Calu3 (cell line): ENCODE results near the gene CPHXL2. TPM values are rescaled to one million over a fixed set of nuclear protein-coding genes. Genes with fewer than 3 reads are reported as not detected.

Experiments used
- BruUV-seq: library from RNA; stranded (reverse); fragments of 400-500 nt; replicated peaks from 2 replicates; lab custom pipeline; 2021; lab: Mats Ljungman, UMichigan
- CTCF ChIA-PET: fragments of 300-600 bp; sonication (Branson Sonifier 250); formaldehyde crosslinking; loops from one replicate; lab custom pipeline; 2022; ENCODE audit warnings: antibody characterized with exemption; lab: Charles Lee
- DNase-seq: peaks from one replicate; pipeline ENCODE4 v3.0.0; 2022
- H3K27ac Mint-ChIP-seq: one replicate; pipeline ENCODE4 v1.8.0; 2022; ENCODE audit warnings: mixed read lengths; ENCODE audit not compliant: unreplicated experiment
- H3K27me3 Mint-ChIP-seq: one replicate; pipeline ENCODE4 v1.8.0; 2022; ENCODE audit warnings: mixed read lengths; ENCODE audit not compliant: unreplicated experiment
- H3K36me3 Mint-ChIP-seq: one replicate; pipeline ENCODE4 v1.8.0; 2022; ENCODE audit warnings: mild to moderate bottlenecking, moderate library complexity, mixed read lengths; ENCODE audit not compliant: insufficient read depth, unreplicated experiment
- H3K4me1 Mint-ChIP-seq: one replicate; pipeline ENCODE4 v1.8.0; 2022; ENCODE audit warnings: mild to moderate bottlenecking, low read depth, mixed read lengths; ENCODE audit not compliant: unreplicated experiment
- H3K4me3 Mint-ChIP-seq: one replicate; pipeline ENCODE4 v1.8.0; 2022; ENCODE audit warnings: mild to moderate bottlenecking, low read depth, moderate library complexity, mixed read lengths; ENCODE audit not compliant: unreplicated experiment
- H3K9me3 Mint-ChIP-seq: one replicate; pipeline ENCODE4 v1.8.0; 2022; ENCODE audit warnings: low read depth, mixed read lengths; ENCODE audit not compliant: unreplicated experiment
- CTCF ChIP-seq: fragments of 200-600 bp; IDR thresholded peaks from one replicate; pipeline ENCODE4 v1.8.0; 2022; ENCODE audit warnings: antibody characterized with exemption; ENCODE audit not compliant: unreplicated experiment
- intact Hi-C: fragments of 100-400 bp; cut with micrococcal nuclease; formaldehyde crosslinking; loops from one replicate; pipeline ENCODE4 v1.10.0; 2022; ENCODE audit not compliant: unreplicated experiment
- total RNA-seq: library from RNA; stranded (reverse); gene quantifications from 2 replicates; pipeline ENCODE4 v1.2.3, GENCODE V29; 2022

CPHXL2 gene
- total RNA-seq, 1 experiment from 2014 or later, result not detected

- Mint-ChIP-seq H3K4me3 (no peak overlapping the region), H3K9me3 (no peaks in the 10 kb centered on the region), H3K4me1 (peaks cover 16% of the 10 kb centered on the region), H3K27ac (no peak overlapping the region), H3K36me3 (peaks cover 75% of the 10 kb centered on the region), H3K27me3 (no peaks in the 10 kb centered on the region)
- intact Hi-C loops, result loop anchor here (5.0 kb wide), 1 partner anchor 159 kb away; the partner anchor contains the start of gene TMEM170A
- no peak for DNase-seq
- BruUV-seq, result no TSS peak
- no peak for TF ChIP-seq CTCF
- CTCF ChIA-PET, result interaction anchor here (0.7 kb wide), 1 partner anchor 26 kb away, joined by 5 read pairs; the partner anchor contains the start of genes KARS1 and TERF2IP
Measured at GRCh38 chr16:75621170-75621477, 55.7 kb downstream of the CPHXL2 start.

GRCh38 chr16:75620326-75621169 lies 56.3 kb downstream of the CPHXL2 start:
- H3K27ac Mint-ChIP-seq, result no peak overlapping the region
- peaks cover 75% of the 10 kb centered on the region for H3K36me3 Mint-ChIP-seq
- no peaks in the 10 kb centered on the region for H3K27me3 Mint-ChIP-seq
- TF ChIP-seq CTCF, result no peak
- intact Hi-C loops, result loop anchor here (5.0 kb wide), 1 partner anchor 158 kb away; the partner anchor contains the start of gene TMEM170A
- no peak overlapping the region for H3K4me3 Mint-ChIP-seq
- CTCF ChIA-PET, result no interaction called here
- DNase-seq, result no peak
- no peaks in the 10 kb centered on the region for H3K9me3 Mint-ChIP-seq
- H3K4me1 Mint-ChIP-seq, result peaks cover 11% of the 10 kb centered on the region
- no TSS peak for BruUV-seq

- H3K27ac Mint-ChIP-seq, result no peak overlapping the region
- BruUV-seq, result no TSS peak
- CTCF ChIA-PET, result interaction anchor here (0.7 to 1.1 kb wide), 2 partner anchors 44 to 1067 kb away, joined by 3 to 6 read pairs; no protein-coding TSS in a partner anchor
- TF ChIP-seq CTCF, result no peak
- H3K27me3 Mint-ChIP-seq, result no peaks in the 10 kb centered on the region
- intact Hi-C loops, result loop anchor here (5.0 kb wide), 1 partner anchor 51 kb away; the partner anchor contains the start of gene GABARAPL2
- no peak for DNase-seq
- no peaks in the 10 kb centered on the region for H3K4me1 Mint-ChIP-seq
- no peak overlapping the region for H3K4me3 Mint-ChIP-seq
- H3K9me3 Mint-ChIP-seq, result no peaks in the 10 kb centered on the region
- peaks cover 73% of the 10 kb centered on the region for H3K36me3 Mint-ChIP-seq
Measured at GRCh38 chr16:75618780-75619179, 58.0 kb downstream of the CPHXL2 start.

- intact Hi-C loops, result loop anchor here (5.0 kb wide), 1 partner anchor 50 kb away; the partner anchor contains the start of gene GABARAPL2
- Mint-ChIP-seq H3K27ac (no peak overlapping the region), H3K36me3 (peaks cover 64% of the 10 kb centered on the region), H3K4me1 (no peaks in the 10 kb centered on the region), H3K4me3 (no peak overlapping the region), H3K27me3 (no peaks in the 10 kb centered on the region), H3K9me3 (no peaks in the 10 kb centered on the region)
- DNase-seq, result no peak
- CTCF ChIA-PET, result no interaction called here
- BruUV-seq, result no TSS peak
- TF ChIP-seq CTCF, result no peak
Measured at GRCh38 chr16:75617121-75617520, 59.7 kb downstream of the CPHXL2 start.
